SU-DHL-6 (cell line): ENCODE measurements around the gene RAD51B.

Source experiments
- CTCF ChIP-seq: fragments of 200-600 bp; sonication (generic); IDR thresholded peaks from one replicate; pipeline ENCODE4 v1.5.1; 2017; ENCODE audit warnings: antibody characterized with exemption, mild to moderate bottlenecking, low read length, moderate library complexity; ENCODE audit not compliant: insufficient read depth, poor library complexity, severe bottlenecking
- EZH2phosphoT487 ChIP-seq: fragments of 200-600 bp; sonication (generic), shearing (Covaris generic); conservative IDR thresholded peaks from 2 replicates; pipeline ENCODE4 v1.6.1; 2018; ENCODE audit warnings: mild to moderate bottlenecking, antibody characterized with exemption, low read length, moderate library complexity, mixed read lengths

- no peak for TF ChIP-seq CTCF
- TF ChIP-seq EZH2phosphoT487: no peak
Measured at GRCh38 chr14:68661226-68662225, 841.9 kb downstream of the RAD51B start.
